Central memory CD4-positive, alpha-beta T cell (primary cell): ENCODE results near the gene PCAT6.

Experiments
- DNase-seq: peaks from one replicate; pipeline ENCODE4 v3.0.0; 2022

Gene PCAT6

DNA sequence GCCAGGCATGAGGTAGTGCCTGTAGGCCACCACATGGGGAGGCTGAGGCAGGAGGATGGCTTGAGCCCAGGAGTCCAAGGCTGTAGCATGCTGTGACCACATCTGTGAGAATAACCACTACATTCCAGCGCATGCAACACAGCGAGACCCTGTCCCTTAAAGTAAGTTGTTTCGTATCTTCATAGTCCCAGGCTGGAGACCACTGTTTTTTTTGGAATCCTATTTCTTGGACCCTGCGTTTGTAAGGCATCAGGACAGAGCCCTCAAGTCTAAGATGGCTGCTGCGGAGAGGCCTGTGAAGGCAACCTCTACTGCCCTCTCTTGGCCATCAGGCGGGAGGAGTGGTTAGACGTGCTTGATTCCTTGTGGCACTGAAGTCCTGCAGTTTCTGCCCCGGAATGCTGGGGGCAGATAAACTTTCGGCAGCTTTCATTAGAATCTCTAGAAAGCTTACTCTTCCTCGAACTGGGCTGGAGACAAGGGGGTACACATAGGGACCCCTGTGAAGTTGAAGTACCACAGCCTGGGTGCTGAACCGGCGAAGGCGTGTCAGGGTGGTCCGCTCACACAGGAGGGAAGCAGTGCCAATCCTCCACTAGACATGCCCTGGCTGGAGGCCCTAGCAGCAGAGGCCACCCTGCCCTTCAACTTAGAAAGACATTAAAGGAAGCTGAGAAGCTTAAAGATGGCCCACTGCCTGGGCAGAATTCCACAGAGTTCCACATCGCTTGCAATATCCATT lies 41.6 kb downstream of the PCAT6 start:
- DNase-seq = peak; percentile 23

- DNase-seq = no peak
These were observed 44.0 kb downstream of the PCAT6 start for GRCh38 chr1:202854787-202855186.

DNA sequence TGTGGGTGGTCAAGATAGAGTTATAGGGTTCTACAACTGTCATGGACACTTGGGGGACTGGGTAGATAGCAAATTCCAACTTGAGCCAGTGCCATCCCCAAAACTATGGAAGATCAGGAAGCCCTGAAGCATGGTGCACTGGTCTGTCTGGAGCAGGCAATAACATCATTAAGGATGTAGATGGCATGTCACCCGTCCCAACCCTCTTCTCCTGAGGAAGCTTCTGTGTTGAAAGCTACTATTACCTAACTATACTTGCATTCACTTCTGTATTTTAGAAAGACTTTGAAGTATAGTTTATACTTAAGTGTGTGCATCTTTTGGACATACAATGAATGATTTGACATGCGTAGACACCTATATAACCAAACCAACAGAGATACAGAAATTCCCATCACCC lies 45.3 kb downstream of the PCAT6 start:
- DNase-seq = no peak

GRCh38 chr1:202857136-202857610 lies 46.4 kb downstream of the PCAT6 start:
- DNase-seq = no peak

GRCh38 chr1:202858331-202858730 lies 47.6 kb downstream of the PCAT6 start:
- DNase-seq = no peak

- no peak for DNase-seq
These were observed 48.1 kb downstream of the PCAT6 start for GRCh38 chr1:202858789-202859414.

DNA sequence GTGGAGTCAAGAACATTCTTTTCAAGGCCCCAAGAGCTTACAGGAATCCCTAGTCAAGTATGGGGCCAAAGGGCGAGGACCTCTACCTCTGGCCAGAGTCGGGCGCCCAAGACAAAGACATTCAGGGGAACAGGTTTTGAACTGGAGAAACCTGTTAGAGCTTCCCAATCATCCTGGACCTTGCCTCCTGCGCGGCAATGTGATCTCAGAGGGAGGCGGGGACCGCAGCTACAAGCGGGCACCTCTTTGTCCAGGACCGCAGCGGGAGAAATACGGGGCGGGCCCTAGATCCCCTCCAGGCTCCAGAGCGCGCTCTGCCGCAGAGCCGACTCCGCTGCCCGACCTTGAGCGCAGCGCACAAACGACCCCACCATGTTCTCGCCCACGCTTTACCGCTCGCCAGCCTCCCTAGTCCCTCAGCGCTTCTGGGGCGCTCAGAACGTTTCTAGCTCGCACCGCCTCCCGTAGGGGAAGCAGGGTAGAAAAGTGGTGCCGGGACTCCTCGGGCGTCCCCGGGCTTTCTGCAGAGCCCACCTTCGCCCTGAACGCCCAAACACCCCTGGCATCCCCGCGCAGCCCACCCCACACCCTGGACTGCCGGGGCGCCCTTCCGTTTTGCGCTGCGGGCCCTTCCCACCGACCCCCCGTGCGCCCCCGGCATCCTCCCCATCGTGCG lies 50.1 kb downstream of the PCAT6 start:
- DNase-seq = no peak
